H9 (cell line): Measurements from ENCODE around the gene WDR89. TPM values are rescaled to one million over a fixed set of nuclear protein-coding genes. Genes with fewer than 3 reads are reported as not detected.

ENCODE experiments used
- DNase-seq: peaks from one replicate; pipeline ENCODE4 v3.0.0-alpha.2; 2017
- H2AFZ ChIP-seq: one replicate; pipeline ENCODE4 v1.6.1; 2013; ENCODE audit warnings: mild to moderate bottlenecking, low read length, control low read depth, moderate library complexity
- H2AK5ac ChIP-seq: 2 replicates; pipeline ENCODE4 v1.6.1; 2013; ENCODE audit warnings: low read length, control low read depth, mixed read lengths; ENCODE audit not compliant: insufficient read length
- H2BK120ac ChIP-seq: one replicate; pipeline ENCODE4 v1.6.1; 2013; ENCODE audit warnings: low read depth, mild to moderate bottlenecking, low read length, control low read depth, inconsistent platforms; ENCODE audit not compliant: poor library complexity, severe bottlenecking
- H2BK12ac ChIP-seq: 2 replicates; pipeline ENCODE4 v1.6.1; 2013; ENCODE audit warnings: low read length, control low read depth, mixed read lengths, low read depth; ENCODE audit not compliant: insufficient read length
- H2BK15ac ChIP-seq: 2 replicates; pipeline ENCODE4 v1.6.1; 2013; ENCODE audit warnings: low read depth, low read length, control low read depth
- H2BK20ac ChIP-seq: one replicate; pipeline ENCODE4 v1.6.1; 2013; ENCODE audit warnings: low read depth, mild to moderate bottlenecking, low read length, control low read depth, inconsistent platforms; ENCODE audit not compliant: poor library complexity, severe bottlenecking
- H2BK5ac ChIP-seq: 2 replicates; pipeline ENCODE4 v1.6.1; 2013; ENCODE audit warnings: low read length, control low read depth, mixed read lengths; ENCODE audit not compliant: insufficient read length
- H3K14ac ChIP-seq: 2 replicates; pipeline ENCODE4 v1.6.1; 2013; ENCODE audit warnings: low read length, control low read depth; ENCODE audit not compliant: insufficient read depth
- H3K18ac ChIP-seq: 2 replicates; pipeline ENCODE4 v1.6.1; 2013; ENCODE audit warnings: low read depth, mild to moderate bottlenecking, mixed read lengths, low read length, control low read depth; ENCODE audit not compliant: insufficient read length
- H3K23ac ChIP-seq: 2 replicates; pipeline ENCODE4 v1.6.1; 2013; ENCODE audit warnings: low read length, control low read depth, mixed read lengths, low read depth; ENCODE audit not compliant: insufficient read length
- H3K23me2 ChIP-seq: 2 replicates; pipeline ENCODE4 v1.6.1; 2013; ENCODE audit warnings: low read depth, mild to moderate bottlenecking, mixed read lengths, low read length, control low read depth; ENCODE audit not compliant: insufficient read length, poor library complexity, severe bottlenecking
- H3K27ac ChIP-seq: 2 replicates; pipeline ENCODE4 v1.5.1; 2013; ENCODE audit warnings: low read length, control low read depth, mixed read lengths, low read depth; ENCODE audit not compliant: insufficient read length
- H3K27me3 ChIP-seq: 2 replicates; pipeline ENCODE4 v1.6.1; 2013; ENCODE audit warnings: low read length, control low read depth, inconsistent platforms; ENCODE audit not compliant: insufficient read depth
- H3K4ac ChIP-seq: 2 replicates; pipeline ENCODE4 v1.6.1; 2013; ENCODE audit warnings: low read depth, mild to moderate bottlenecking, control low read depth, inconsistent platforms, low read length, moderate library complexity
- H3K4me1 ChIP-seq: 2 replicates; pipeline ENCODE4 v1.6.1; 2013; ENCODE audit warnings: low read length, control low read depth, inconsistent platforms; ENCODE audit not compliant: insufficient read depth
- H3K4me2 ChIP-seq: 2 replicates; pipeline ENCODE4 v1.6.1; 2013; ENCODE audit warnings: low read length, control low read depth, mixed read lengths; ENCODE audit not compliant: insufficient read length, insufficient read depth
- H3K56ac ChIP-seq: 2 replicates; pipeline ENCODE4 v1.6.1; 2013; ENCODE audit warnings: low read depth, mild to moderate bottlenecking, mixed read lengths, low read length, control low read depth; ENCODE audit not compliant: insufficient read length
- H3K79me1 ChIP-seq: 2 replicates; pipeline ENCODE4 v1.6.1; 2013; ENCODE audit warnings: low read depth, mild to moderate bottlenecking, moderate library complexity, low read length, control low read depth, inconsistent platforms; ENCODE audit not compliant: insufficient read depth, poor library complexity, severe bottlenecking
- H3K79me2 ChIP-seq: 2 replicates; pipeline ENCODE4 v1.6.1; 2013; ENCODE audit warnings: low read length, control low read depth, inconsistent platforms; ENCODE audit not compliant: insufficient read depth
- H3K9ac ChIP-seq: 2 replicates; pipeline ENCODE4 v1.6.1; 2013; ENCODE audit warnings: low read length, control low read depth, mixed read lengths; ENCODE audit not compliant: insufficient read length; ENCODE audit errors: extremely low read depth
- H3K9me3 ChIP-seq: one replicate; pipeline ENCODE4 v1.6.1; 2013; ENCODE audit warnings: low read depth, low read length, inconsistent platforms; ENCODE audit not compliant: control insufficient read depth
- H3T11ph ChIP-seq: one replicate; pipeline ENCODE4 v1.6.1; 2013; ENCODE audit warnings: mild to moderate bottlenecking, low read length, control low read depth, inconsistent platforms
- H4K20me1 ChIP-seq: one replicate; pipeline ENCODE4 v1.6.1; 2013; ENCODE audit not compliant: control insufficient read depth, insufficient read length, insufficient read depth
- H4K5ac ChIP-seq: 2 replicates; pipeline ENCODE4 v1.6.1; 2013; ENCODE audit warnings: low read depth, mild to moderate bottlenecking, mixed read lengths, low read length, control low read depth; ENCODE audit not compliant: insufficient read length
- H4K8ac ChIP-seq: replicated peaks from 2 replicates; pipeline ENCODE4 v1.6.1; 2013; ENCODE audit warnings: low read length, control low read depth, mixed read lengths, low read depth; ENCODE audit not compliant: insufficient read length
- H4K91ac ChIP-seq: 2 replicates; pipeline ENCODE4 v1.6.1; 2013; ENCODE audit warnings: low read depth, mild to moderate bottlenecking, moderate library complexity, mixed read lengths, low read length, control low read depth; ENCODE audit not compliant: insufficient read length
- H3K27ac Mint-ChIP-seq, 3 experiments: 2 replicates in 2 of 3; 3 replicates in 1 of 3; pipeline ENCODE4 v1.8.0; 2020 to 2021; ENCODE audit warnings: mixed read lengths in 3 of 3, mild to moderate bottlenecking in 1 of 3, moderate library complexity in 1 of 3
- H3K27me3 Mint-ChIP-seq: 2 replicates; pipeline ENCODE4 v1.8.0; 2021; ENCODE audit warnings: low read depth, mild to moderate bottlenecking, moderate library complexity, mixed read lengths
- H3K36me3 Mint-ChIP-seq, 3 experiments: 2 replicates in 2 of 3; 3 replicates in 1 of 3; pipeline ENCODE4 v1.8.0; 2020 to 2021; ENCODE audit warnings: low read depth in 3 of 3, mixed read lengths in 3 of 3; ENCODE audit not compliant: insufficient read depth in 1 of 3
- H3K4me1 Mint-ChIP-seq, 2 experiments: 2 replicates each; pipeline ENCODE4 v1.8.0; 2020; ENCODE audit warnings: mixed read lengths in 2 of 2
- H3K4me3 Mint-ChIP-seq, 2 experiments: 2 replicates in 1 of 2; 3 replicates in 1 of 2; pipeline ENCODE4 v1.8.0; 2020 to 2021; ENCODE audit warnings: mild to moderate bottlenecking in 2 of 2, mixed read lengths in 2 of 2, moderate library complexity in 1 of 2
- H3K9me3 Mint-ChIP-seq, 2 experiments: 2 replicates in 1 of 2; 3 replicates in 1 of 2; pipeline ENCODE4 v1.8.0; 2020; ENCODE audit warnings: mild to moderate bottlenecking in 2 of 2, mixed read lengths in 2 of 2, moderate library complexity in 1 of 2
- WGBS: extraction: QIAGEN DNeasy Blood & Tissue Kit; methylation state at CpG from one replicate; pipeline ENCODE4 v1.1.7; 2013; ENCODE audit warnings: missing lambda C conversion rate, low lambda C conversion rate, mixed read lengths; ENCODE audit not compliant: insufficient read length; ENCODE audit errors: extremely low coverage; 5-methylcytosine and 5-hydroxymethylcytosine counted together
- total RNA-seq: library from RNA; stranded (reverse); gene quantifications from 2 replicates; pipeline ENCODE4 v1.2.1, GENCODE V29; 2021
- TF ChIP-seq, protein P1 (sequence below): fragments of 200-600 bp; sonication (generic); conservative IDR thresholded peaks from 3 replicates; pipeline ENCODE4 v1.8.0; 2021; ENCODE audit warnings: antibody characterized with exemption, mild to moderate bottlenecking

Gene WDR89
- total RNA-seq, 1 experiment from 2014 or later: 24.0 TPM

GRCh38 chr14:63624701-63625100 is 17.0 kb downstream of the WDR89 start:
- no peak overlapping the region for H3K4me3 Mint-ChIP-seq
- DNase-seq: no peak
- Histone ChIP-seq H3K4ac (no peak overlapping the region), H3K18ac (no peak overlapping the region), H2BK5ac (no peak overlapping the region), H2AK5ac (no peak overlapping the region), H3K79me1 (peaks cover 3% of the 10 kb centered on the region), H3K27ac (no peak overlapping the region), H2BK20ac (no peak overlapping the region), H3K23me2 (no peaks in the 10 kb centered on the region), H2BK15ac (no peak overlapping the region), H2BK12ac (no peak overlapping the region), H4K20me1 (no peaks in the 10 kb centered on the region), H3K56ac (no peak overlapping the region), H3K9ac (no peak overlapping the region), H3K9me3 (no peaks in the 10 kb centered on the region), H4K8ac (no peak overlapping the region), H3T11ph (no peak overlapping the region), H4K5ac (no peak overlapping the region), H3K4me1 (no peaks in the 10 kb centered on the region), H3K79me2 (no peaks in the 10 kb centered on the region; the same call in 1 of the 2 replicates), H3K14ac (no peak overlapping the region), H3K23ac (no peak overlapping the region), H3K4me2 (no peak overlapping the region), H2BK120ac (no peak overlapping the region), H4K91ac (no peak overlapping the region), H2AFZ (no peak overlapping the region), H3K27me3 (no peaks in the 10 kb centered on the region)
- no peaks in the 10 kb centered on the region for H3K9me3 Mint-ChIP-seq
- TF ChIP-seq, protein P1, sequence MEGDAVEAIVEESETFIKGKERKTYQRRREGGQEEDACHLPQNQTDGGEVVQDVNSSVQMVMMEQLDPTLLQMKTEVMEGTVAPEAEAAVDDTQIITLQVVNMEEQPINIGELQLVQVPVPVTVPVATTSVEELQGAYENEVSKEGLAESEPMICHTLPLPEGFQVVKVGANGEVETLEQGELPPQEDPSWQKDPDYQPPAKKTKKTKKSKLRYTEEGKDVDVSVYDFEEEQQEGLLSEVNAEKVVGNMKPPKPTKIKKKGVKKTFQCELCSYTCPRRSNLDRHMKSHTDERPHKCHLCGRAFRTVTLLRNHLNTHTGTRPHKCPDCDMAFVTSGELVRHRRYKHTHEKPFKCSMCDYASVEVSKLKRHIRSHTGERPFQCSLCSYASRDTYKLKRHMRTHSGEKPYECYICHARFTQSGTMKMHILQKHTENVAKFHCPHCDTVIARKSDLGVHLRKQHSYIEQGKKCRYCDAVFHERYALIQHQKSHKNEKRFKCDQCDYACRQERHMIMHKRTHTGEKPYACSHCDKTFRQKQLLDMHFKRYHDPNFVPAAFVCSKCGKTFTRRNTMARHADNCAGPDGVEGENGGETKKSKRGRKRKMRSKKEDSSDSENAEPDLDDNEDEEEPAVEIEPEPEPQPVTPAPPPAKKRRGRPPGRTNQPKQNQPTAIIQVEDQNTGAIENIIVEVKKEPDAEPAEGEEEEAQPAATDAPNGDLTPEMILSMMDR: no peak
- WGBS: no CpG with 5 or more reads among the region's 4 CpGs
- H3K4me1 Mint-ChIP-seq: no peaks in the 10 kb centered on the region
- no peak overlapping the region for H3K27ac Mint-ChIP-seq
- H3K27me3 Mint-ChIP-seq: no peaks in the 10 kb centered on the region
- peaks cover 4 to 36% (median 35%) of the 10 kb centered on the region in 3 experiments; a peak in 6 of 7 replicates for H3K36me3 Mint-ChIP-seq
